HEK293 (cell line): ENCODE measurements around the gene CYS1.
"Not testable (repeated sequence)": the region's sequence is repeated elsewhere in the genome, so short reads cannot be mapped to it uniquely, and the experiment has no call there.

Experiments used
- CTCF ChIA-PET: fragments of 350-600 bp; formaldehyde crosslinking; extraction: SDS; loops from one replicate; lab custom pipeline; 2021; ENCODE audit warnings: antibody characterized with exemption; lab: Yijun Ruan, JAX
- POLR2A ChIA-PET: fragments of 300-600 bp; formaldehyde crosslinking; extraction: SDS; loops from one replicate; lab custom pipeline; 2020; ENCODE audit warnings: antibody characterized with exemption, inconsistent platforms; lab: Yijun Ruan, JAX
- H3K27ac ChIP-seq: fragments of 200-500 bp; sonication (Bioruptor generic); 2 replicates; pipeline ENCODE4 v1.5.1; 2014; ENCODE audit warnings: low read depth, low read length, control low read depth, inconsistent platforms; ENCODE audit errors: extremely low read depth
- H3K36me3 ChIP-seq, 2 experiments: fragments of 200-500 bp in 1 of 2; sonication (Bioruptor generic) in 1 of 2; 1 replicate in 1 of 2; 2 replicates in 1 of 2; pipeline ENCODE4 v1.5.1; 2014 to 2017; ENCODE audit warnings: inconsistent platforms in 2 of 2, low read length in 2 of 2; ENCODE audit not compliant: control insufficient read depth in 2 of 2, insufficient read depth in 1 of 2
- H3K4me1 ChIP-seq: fragments of 200-500 bp; sonication (Bioruptor generic); 2 replicates; pipeline ENCODE4 v1.5.1; 2014; ENCODE audit warnings: mild to moderate bottlenecking, low read length, inconsistent platforms; ENCODE audit not compliant: control insufficient read depth, insufficient read depth
- H3K4me3 ChIP-seq: 2 replicates; pipeline ENCODE4 v1.5.1; 2011; ENCODE audit warnings: low read depth, mild to moderate bottlenecking, control low read depth, low read length, moderate library complexity
- H3K9me3 ChIP-seq: fragments of 200-500 bp; sonication (Bioruptor generic); 2 replicates; pipeline ENCODE4 v1.5.1; 2014; ENCODE audit warnings: low read depth, low read length, inconsistent platforms; ENCODE audit not compliant: control insufficient read depth, insufficient read depth
- EGR2 ChIP-seq: fragments of 450-650 bp; formaldehyde crosslinking; IDR thresholded peaks from 2 replicates; pipeline ENCODE4 v1.5.1; 2016; ENCODE audit warnings: low read depth, missing biosample characterization, missing genetic modification characterization
- KLF17 ChIP-seq: fragments of 450-650 bp; formaldehyde crosslinking; IDR thresholded peaks from 2 replicates; pipeline ENCODE4 v1.5.1; 2016; ENCODE audit warnings: missing biosample characterization, missing genetic modification characterization
- KLF8 ChIP-seq: fragments of 450-650 bp; formaldehyde crosslinking; IDR thresholded peaks from 2 replicates; pipeline ENCODE4 v1.5.1; 2016; ENCODE audit warnings: missing biosample characterization, missing genetic modification characterization
- PRDM4 ChIP-seq: fragments of 450-650 bp; formaldehyde crosslinking; IDR thresholded peaks from 2 replicates; pipeline ENCODE4 v1.5.1; 2017; ENCODE audit warnings: missing biosample characterization, missing genetic modification characterization
- PRDM6 ChIP-seq: fragments of 450-650 bp; formaldehyde crosslinking; IDR thresholded peaks from 2 replicates; pipeline ENCODE4 v1.5.1; 2017; ENCODE audit warnings: missing biosample characterization, missing genetic modification characterization
- SETDB1 ChIP-seq: IDR thresholded peaks from one replicate; pipeline ENCODE4 v1.6.1; 2017; ENCODE audit warnings: mild to moderate bottlenecking, low read length, moderate library complexity, mixed read lengths; ENCODE audit not compliant: insufficient read length
- WT1 ChIP-seq: fragments of 450-650 bp; formaldehyde crosslinking; IDR thresholded peaks from 2 replicates; pipeline ENCODE4 v1.5.1; 2016; ENCODE audit warnings: missing biosample characterization, missing genetic modification characterization
- ZEB2 ChIP-seq: fragments of 450-650 bp; formaldehyde crosslinking; IDR thresholded peaks from 2 replicates; pipeline ENCODE4 v1.5.1; 2016; ENCODE audit warnings: missing biosample characterization, missing genetic modification characterization
- ZNF2 ChIP-seq: fragments of 450-650 bp; formaldehyde crosslinking; IDR thresholded peaks from 2 replicates; pipeline ENCODE4 v1.5.1; 2016; ENCODE audit warnings: missing biosample characterization, missing genetic modification characterization
- ZNF555 ChIP-seq: fragments of 450-650 bp; formaldehyde crosslinking; conservative IDR thresholded peaks from 2 replicates; pipeline ENCODE4 v1.5.1; 2017; ENCODE audit warnings: missing biosample characterization, mild to moderate bottlenecking, missing genetic modification characterization, inconsistent platforms
- TF ChIP-seq, protein P1 (sequence below): fragments of 450-650 bp; formaldehyde crosslinking; IDR thresholded peaks from 2 replicates; pipeline ENCODE4; 2016; ENCODE audit warnings: missing biosample characterization, missing genetic modification characterization

The CYS1 gene

DNA sequence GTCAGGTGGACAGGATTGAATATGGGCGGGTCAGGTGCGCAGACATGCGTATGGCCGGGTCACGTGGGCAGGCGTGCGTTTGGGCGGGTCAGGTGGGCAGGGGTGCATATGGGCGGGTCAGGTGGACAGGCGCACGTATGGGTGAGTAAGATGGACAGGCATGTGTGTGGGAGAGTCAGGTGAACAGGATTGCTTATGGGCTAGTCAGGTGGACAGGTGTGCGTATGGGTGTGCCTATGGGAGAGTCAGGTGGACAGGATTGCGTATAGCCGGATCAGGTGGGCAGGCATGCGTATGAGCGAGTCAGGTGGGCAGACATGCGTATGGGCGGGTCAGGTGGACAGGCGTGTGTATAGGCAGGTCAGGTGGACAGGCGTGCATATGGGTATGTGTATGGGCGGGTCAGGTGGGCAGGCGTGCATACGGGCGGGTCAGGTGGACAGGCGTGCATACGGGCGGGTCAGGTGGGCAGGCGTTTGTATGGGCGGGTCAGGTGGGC lies 67.2 kb downstream of the CYS1 start:
- CTCF ChIA-PET = no interaction called here
- POLR2A ChIA-PET = no interaction called here
- Histone ChIP-seq H3K27ac (no peak overlapping the region), H3K36me3 (no peaks in the 10 kb centered on the region), H3K9me3 (no peaks in the 10 kb centered on the region), H3K4me3 (no peak overlapping the region), H3K4me1 (no peaks in the 10 kb centered on the region)
- TF ChIP-seq EGR2 (tag by site-specific recombination) (no peak), SETDB1 (no peak), PRDM6 (no peak), WT1 (tag by site-specific recombination) (no peak), ZEB2 (peak; percentile 50; the same call in 1 of the 2 replicates), ZNF555 (tag by site-specific recombination) (no peak), KLF8 (peak; percentile 56), PRDM4 (no peak), ZNF2 (no peak)
- TF ChIP-seq, protein P1, sequence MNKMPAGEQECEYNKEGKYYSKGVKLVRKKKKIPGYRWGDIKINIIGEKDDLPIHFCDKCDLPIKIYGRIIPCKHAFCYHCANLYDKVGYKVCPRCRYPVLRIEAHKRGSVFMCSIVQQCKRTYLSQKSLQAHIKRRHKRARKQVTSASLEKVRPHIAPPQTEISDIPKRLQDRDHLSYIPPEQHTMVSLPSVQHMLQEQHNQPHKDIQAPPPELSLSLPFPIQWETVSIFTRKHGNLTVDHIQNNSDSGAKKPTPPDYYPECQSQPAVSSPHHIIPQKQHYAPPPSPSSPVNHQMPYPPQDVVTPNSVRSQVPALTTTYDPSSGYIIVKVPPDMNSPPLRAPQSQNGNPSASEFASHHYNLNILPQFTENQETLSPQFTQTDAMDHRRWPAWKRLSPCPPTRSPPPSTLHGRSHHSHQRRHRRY = no peak

GRCh38 chr2:10012366-10012962 lies 67.7 kb downstream of the CYS1 start:
- TF ChIP-seq KLF17 (tag by site-specific recombination) = peak; percentile 38; the same call in 1 of the 2 replicates
- H3K27ac ChIP-seq, H3K9me3 ChIP-seq, H3K36me3 ChIP-seq, POLR2A ChIA-PET, H3K4me1 ChIP-seq, H3K4me3 ChIP-seq, CTCF ChIA-PET: not testable (repeated sequence)

GRCh38 chr2:10011606-10012325 lies 68.4 kb downstream of the CYS1 start:
- H3K4me3 ChIP-seq, POLR2A ChIA-PET, H3K9me3 ChIP-seq, H3K36me3 ChIP-seq, CTCF ChIA-PET, H3K4me1 ChIP-seq, H3K27ac ChIP-seq: not testable (repeated sequence)
